Mesenchymal stem cell (in vitro differentiated cells and primary cell): ENCODE results near the gene C21orf58.

Experiments
- DNase-seq: peaks from one replicate; pipeline ENCODE4 v3.0.0-alpha.2; 2013
- H2AFZ ChIP-seq: one replicate; pipeline ENCODE4 v1.6.1; 2013; ENCODE audit warnings: low read depth, mild to moderate bottlenecking, control low read depth, inconsistent platforms, low read length, moderate library complexity
- H2AK5ac ChIP-seq: 2 replicates; pipeline ENCODE4 v1.6.1; 2013; ENCODE audit warnings: low read length, moderate library complexity, mild to moderate bottlenecking, inconsistent platforms; ENCODE audit not compliant: severe bottlenecking
- H2BK120ac ChIP-seq: one replicate; pipeline ENCODE4 v1.6.1; 2013; ENCODE audit warnings: low read depth, mild to moderate bottlenecking, inconsistent platforms, low read length, moderate library complexity
- H2BK12ac ChIP-seq, 2 experiments: one replicate each; pipeline ENCODE4 v1.6.1; 2013; ENCODE audit warnings: inconsistent platforms in 2 of 2, low read length in 2 of 2, mild to moderate bottlenecking in 2 of 2, moderate library complexity in 2 of 2, control low read depth in 1 of 2
- H2BK15ac ChIP-seq: one replicate; pipeline ENCODE4 v1.6.1; 2013; ENCODE audit warnings: mild to moderate bottlenecking, low read depth, inconsistent platforms; ENCODE audit not compliant: poor library complexity, severe bottlenecking
- H2BK5ac ChIP-seq: 2 replicates; pipeline ENCODE4 v1.6.1; 2013; ENCODE audit warnings: low read depth, mild to moderate bottlenecking, low read length, control low read depth, inconsistent platforms; ENCODE audit not compliant: poor library complexity, severe bottlenecking
- H3K14ac ChIP-seq, 2 experiments: one replicate each; pipeline ENCODE4 v1.6.1; 2013; ENCODE audit warnings: inconsistent platforms in 2 of 2, low read length in 2 of 2, control low read depth in 1 of 2, mild to moderate bottlenecking in 1 of 2, moderate library complexity in 1 of 2
- H3K18ac ChIP-seq, 2 experiments: one replicate each; pipeline ENCODE4 v1.6.1; 2013; ENCODE audit warnings: inconsistent platforms in 2 of 2, low read length in 2 of 2, control low read depth in 1 of 2, low read depth in 1 of 2, mild to moderate bottlenecking in 1 of 2
- H3K23ac ChIP-seq, 2 experiments: one replicate each; pipeline ENCODE4 v1.6.1; 2013; ENCODE audit warnings: inconsistent platforms in 2 of 2, low read length in 2 of 2, mild to moderate bottlenecking in 2 of 2, moderate library complexity in 2 of 2, control low read depth in 1 of 2
- H3K27ac ChIP-seq: 2 replicates; pipeline ENCODE4 v1.5.1; 2013; ENCODE audit warnings: mild to moderate bottlenecking, moderate library complexity, low read length, control low read depth, inconsistent platforms; ENCODE audit not compliant: poor library complexity, severe bottlenecking
- H3K27me3 ChIP-seq, 2 experiments: 2 replicates each; pipeline versions ENCODE4 v1.6.1 to v1.7.0; 2013; ENCODE audit warnings: low read length in 2 of 2, mild to moderate bottlenecking in 2 of 2, moderate library complexity in 2 of 2, control low read depth in 1 of 2, inconsistent platforms in 1 of 2; ENCODE audit not compliant: control insufficient read depth in 1 of 2, insufficient read depth in 1 of 2
- H3K36me3 ChIP-seq, 2 experiments: 2 replicates each; pipeline versions ENCODE4 v1.6.1 to v1.7.0; 2013; ENCODE audit warnings: low read length in 2 of 2, control low read depth in 1 of 2, inconsistent platforms in 1 of 2, low read depth in 1 of 2, mild to moderate bottlenecking in 1 of 2; ENCODE audit not compliant: insufficient read depth in 2 of 2, control insufficient read depth in 1 of 2
- H3K4ac ChIP-seq, 2 experiments: one replicate each; pipeline ENCODE4 v1.6.1; 2013; ENCODE audit warnings: inconsistent platforms in 2 of 2, low read length in 2 of 2, mild to moderate bottlenecking in 2 of 2, moderate library complexity in 2 of 2, control low read depth in 1 of 2, low read depth in 1 of 2
- H3K4me1 ChIP-seq: 2 replicates; pipeline ENCODE4 v1.6.1; 2013; ENCODE audit warnings: low read depth, low read length, control low read depth; ENCODE audit not compliant: control insufficient read depth, insufficient read depth
- H3K4me2 ChIP-seq: 2 replicates; pipeline ENCODE4 v1.6.1; 2013; ENCODE audit warnings: low read length, mild to moderate bottlenecking, inconsistent platforms; ENCODE audit not compliant: poor library complexity, severe bottlenecking
- H3K4me3 ChIP-seq, 2 experiments: 2 replicates each; pipeline versions ENCODE4 v1.5.1 to v1.7.0; 2013; ENCODE audit warnings: low read length in 2 of 2, mild to moderate bottlenecking in 2 of 2, control low read depth in 1 of 2, low read depth in 1 of 2; ENCODE audit not compliant: insufficient read depth in 1 of 2
- H3K79me1 ChIP-seq: replicated peaks from 2 replicates; pipeline ENCODE4 v1.6.1; 2013; ENCODE audit warnings: mild to moderate bottlenecking, control low read depth, low read length, inconsistent platforms; ENCODE audit not compliant: poor library complexity, severe bottlenecking
- H3K9ac ChIP-seq: 2 replicates; pipeline ENCODE4 v1.7.0; 2013; ENCODE audit warnings: mild to moderate bottlenecking, low read length, moderate library complexity
- H3K9me3 ChIP-seq: 2 replicates; pipeline ENCODE4 v1.7.0; 2013; ENCODE audit warnings: mild to moderate bottlenecking, low read length; ENCODE audit not compliant: control insufficient read depth
- H4K8ac ChIP-seq: one replicate; pipeline ENCODE4 v1.6.1; 2013; ENCODE audit warnings: inconsistent platforms, mild to moderate bottlenecking, low read length, moderate library complexity
- H4K91ac ChIP-seq: one replicate; pipeline ENCODE4 v1.6.1; 2013; ENCODE audit warnings: mild to moderate bottlenecking, low read length, inconsistent platforms
- WGBS: methylation state at CpG from one replicate; pipeline ENCODE4 v1.1.7; 2013; ENCODE audit warnings: mixed read lengths; 5-methylcytosine and 5-hydroxymethylcytosine counted together

Gene C21orf58

DNA sequence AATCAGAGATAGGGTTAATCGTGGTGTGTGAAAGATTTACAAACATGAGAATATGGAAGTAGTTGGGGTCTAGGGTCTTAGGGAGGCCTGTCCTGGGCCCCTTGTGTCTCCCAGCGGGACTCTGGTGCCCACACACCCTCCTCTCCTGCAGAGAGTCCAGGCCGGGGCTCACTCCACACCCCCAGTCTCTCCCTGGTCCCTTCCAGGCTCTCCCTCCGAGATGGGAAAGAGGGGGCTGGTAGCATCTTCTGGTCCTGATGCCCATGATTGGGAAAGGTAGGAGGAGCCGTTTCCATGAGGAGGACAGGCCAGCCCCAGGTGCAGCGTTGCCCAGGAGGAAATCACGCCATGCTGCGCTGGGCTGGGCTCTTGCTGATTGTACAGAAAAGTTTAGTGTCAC, 26.9 kb upstream of the C21orf58 start:
- Histone ChIP-seq H2BK12ac (no peak overlapping the region), H3K23ac (no peak overlapping the region), H3K9me3 (no peaks in the 10 kb centered on the region), H3K4me3 (no peak overlapping the region), H3K4me1 (peaks cover 5% of the 10 kb centered on the region), H3K4ac (no peak overlapping the region), H3K4me2 (no peak overlapping the region), H3K36me3 (peaks cover 86 to 97% of the 10 kb centered on the region in 2 experiments), H3K27ac (no peak overlapping the region), H4K91ac (no peak overlapping the region), H3K27me3 (no peaks in the 10 kb centered on the region), H2AK5ac (no peak overlapping the region), H2BK120ac (no peak overlapping the region), H2BK5ac (no peak overlapping the region), H3K9ac (no peak overlapping the region), H2AFZ (no peak overlapping the region), H4K8ac (no peak overlapping the region), H3K79me1 (peaks cover 48% of the 10 kb centered on the region), H3K18ac (no peak overlapping the region), H3K14ac (no peak overlapping the region), H2BK15ac (no peak overlapping the region)
- WGBS, result 97% methylated on average over 6 of the region's 8 CpGs
- no peak for DNase-seq

DNA sequence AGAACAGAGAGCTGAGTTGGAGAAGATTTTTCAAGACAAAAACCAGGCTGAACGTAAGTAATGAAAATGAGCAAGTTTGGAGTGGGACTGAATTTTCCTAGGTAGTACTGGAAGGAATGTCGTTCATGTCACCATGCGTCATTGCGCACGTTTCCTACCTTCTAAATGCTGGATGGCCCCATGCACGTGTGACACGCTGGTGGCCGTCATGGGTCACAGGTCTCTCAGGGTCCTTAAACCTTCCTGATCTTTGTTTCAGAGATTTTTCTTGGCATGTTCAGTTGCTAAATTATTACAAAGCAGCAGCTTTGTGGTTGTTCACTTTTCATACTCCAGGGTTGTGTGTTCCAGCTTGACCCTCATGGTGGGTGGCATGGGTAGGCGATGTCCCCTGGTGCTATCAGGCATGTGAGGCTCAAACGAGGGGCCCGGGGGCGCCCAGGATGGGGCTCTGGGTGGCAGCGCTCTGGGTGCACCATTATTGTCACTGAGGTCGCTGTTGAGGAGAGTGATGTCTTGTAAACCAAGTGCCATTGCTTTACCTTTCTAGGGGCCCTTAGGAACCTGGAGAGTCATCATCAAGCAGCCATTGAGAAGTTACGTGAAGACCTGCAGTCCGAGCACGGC, 25.6 kb upstream of the C21orf58 start:
- Histone ChIP-seq H3K79me1 (peaks cover 52% of the 10 kb centered on the region), H3K4me3 (no peak overlapping the region), H3K4ac (no peak overlapping the region), H4K8ac (no peak overlapping the region), H2AK5ac (no peak overlapping the region), H3K27me3 (no peaks in the 10 kb centered on the region), H3K23ac (no peak overlapping the region), H3K9me3 (no peaks in the 10 kb centered on the region), H3K36me3 (peaks cover 79 to 91% of the 10 kb centered on the region in 2 experiments), H2BK12ac (no peak overlapping the region), H2AFZ (no peak overlapping the region), H3K27ac (no peak overlapping the region), H4K91ac (no peak overlapping the region), H3K9ac (no peak overlapping the region), H3K4me1 (peaks cover 6% of the 10 kb centered on the region), H3K4me2 (no peak overlapping the region), H2BK15ac (no peak overlapping the region), H3K18ac (no peak overlapping the region), H2BK5ac (no peak overlapping the region), H3K14ac (no peak overlapping the region), H2BK120ac (no peak overlapping the region)
- DNase-seq, result no peak
- WGBS, result 98% methylated on average over 17 of the region's 17 CpGs

DNA sequence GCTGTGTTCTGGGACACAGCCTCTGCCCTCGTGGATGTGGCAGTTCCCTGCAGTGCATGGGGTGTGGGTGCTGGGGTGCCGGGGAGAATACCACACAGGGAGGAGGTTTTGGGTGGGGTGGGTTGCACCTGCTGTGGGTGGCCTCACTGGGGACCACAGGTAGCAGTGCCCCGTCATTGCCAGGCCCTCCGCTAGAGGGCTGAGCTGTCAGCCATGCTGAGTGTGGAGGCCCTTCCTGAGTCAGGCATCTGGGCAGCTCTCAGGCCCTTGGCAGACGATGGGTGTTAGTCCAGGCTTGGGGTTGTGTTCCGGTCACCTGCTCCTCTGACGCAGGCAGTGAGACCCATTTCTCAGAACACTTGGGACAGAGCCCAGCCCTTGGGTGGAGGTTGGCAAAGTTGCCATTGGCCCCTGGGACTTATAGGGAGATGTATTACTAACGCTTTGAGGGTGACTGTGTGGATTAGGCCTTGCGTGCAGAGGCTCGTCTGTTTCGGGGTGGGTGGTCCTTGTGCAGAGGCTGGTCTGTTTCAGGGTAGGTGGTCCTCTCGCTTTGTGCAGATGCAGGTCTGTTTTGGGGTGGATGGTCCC, 24.2 kb upstream of the C21orf58 start:
- Histone ChIP-seq H3K27ac (no peak overlapping the region), H2BK15ac (no peak overlapping the region), H3K18ac (no peak overlapping the region), H3K9me3 (no peaks in the 10 kb centered on the region), H3K4me1 (peaks cover 6% of the 10 kb centered on the region), H2BK120ac (no peak overlapping the region), H3K4me3 (no peak overlapping the region), H3K4me2 (no peak overlapping the region), H4K91ac (no peak overlapping the region), H2AFZ (no peak overlapping the region), H3K23ac (no peak overlapping the region), H3K36me3 (peaks cover 65 to 77% of the 10 kb centered on the region in 2 experiments), H3K9ac (no peak overlapping the region), H3K14ac (no peak overlapping the region), H2BK12ac (no peak overlapping the region), H2BK5ac (no peak overlapping the region), H3K4ac (no peak overlapping the region), H2AK5ac (no peak overlapping the region), H4K8ac (no peak overlapping the region), H3K79me1 (peaks cover 54% of the 10 kb centered on the region), H3K27me3 (no peaks in the 10 kb centered on the region)
- 96% methylated on average over 12 of the region's 12 CpGs for WGBS
- DNase-seq, result no peak

DNA sequence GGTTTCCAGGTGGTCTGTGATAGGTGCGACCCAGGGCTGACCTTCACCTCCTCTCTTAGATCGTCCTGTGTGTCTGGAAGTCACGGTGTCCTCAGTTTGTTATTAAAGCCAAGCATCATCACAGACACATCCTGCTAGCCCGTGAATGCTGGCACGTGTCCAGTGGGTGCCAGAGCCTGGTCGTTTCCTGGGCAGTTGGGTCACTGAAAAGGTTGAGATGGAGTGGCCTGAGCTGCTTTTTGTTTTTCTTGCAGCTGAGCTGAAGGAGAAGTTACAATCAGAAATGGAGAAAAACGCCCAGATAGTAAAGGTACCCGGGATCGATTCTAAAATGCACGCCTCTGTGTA, 23.5 kb upstream of the C21orf58 start:
- no peak overlapping the region for H3K27ac ChIP-seq
- H2BK12ac ChIP-seq, result no peak overlapping the region
- no peak for DNase-seq
- no peak overlapping the region for H3K4me3 ChIP-seq
- H3K9ac ChIP-seq, result no peak overlapping the region
- H4K8ac ChIP-seq, result no peak overlapping the region
- H2AK5ac ChIP-seq, result no peak overlapping the region
- H3K4me2 ChIP-seq, result no peak overlapping the region
- no peak overlapping the region for H4K91ac ChIP-seq
- H3K4ac ChIP-seq, result no peak overlapping the region
- H3K36me3 ChIP-seq, result peaks cover 58 to 70% of the 10 kb centered on the region in 2 experiments
- H2BK5ac ChIP-seq, result no peak overlapping the region
- 93% methylated on average over 10 of the region's 10 CpGs for WGBS
- no peak overlapping the region for H2AFZ ChIP-seq
- H2BK120ac ChIP-seq, result no peak overlapping the region
- H3K23ac ChIP-seq, result no peak overlapping the region
- no peak overlapping the region for H2BK15ac ChIP-seq
- no peak overlapping the region for H3K18ac ChIP-seq
- H3K14ac ChIP-seq, result no peak overlapping the region
- no peaks in the 10 kb centered on the region for H3K27me3 ChIP-seq
- H3K9me3 ChIP-seq, result no peaks in the 10 kb centered on the region
- H3K4me1 ChIP-seq, result peaks cover 6% of the 10 kb centered on the region
- peaks cover 52% of the 10 kb centered on the region for H3K79me1 ChIP-seq
